COLO829 (cell line): ENCODE data around the gene JARID2.

ENCODE experiments used
- DNase-seq: peaks from one replicate; pipeline ENCODE4 v3.0.0; 2012; ENCODE audit warnings: low spot score

The JARID2 gene

DNA sequence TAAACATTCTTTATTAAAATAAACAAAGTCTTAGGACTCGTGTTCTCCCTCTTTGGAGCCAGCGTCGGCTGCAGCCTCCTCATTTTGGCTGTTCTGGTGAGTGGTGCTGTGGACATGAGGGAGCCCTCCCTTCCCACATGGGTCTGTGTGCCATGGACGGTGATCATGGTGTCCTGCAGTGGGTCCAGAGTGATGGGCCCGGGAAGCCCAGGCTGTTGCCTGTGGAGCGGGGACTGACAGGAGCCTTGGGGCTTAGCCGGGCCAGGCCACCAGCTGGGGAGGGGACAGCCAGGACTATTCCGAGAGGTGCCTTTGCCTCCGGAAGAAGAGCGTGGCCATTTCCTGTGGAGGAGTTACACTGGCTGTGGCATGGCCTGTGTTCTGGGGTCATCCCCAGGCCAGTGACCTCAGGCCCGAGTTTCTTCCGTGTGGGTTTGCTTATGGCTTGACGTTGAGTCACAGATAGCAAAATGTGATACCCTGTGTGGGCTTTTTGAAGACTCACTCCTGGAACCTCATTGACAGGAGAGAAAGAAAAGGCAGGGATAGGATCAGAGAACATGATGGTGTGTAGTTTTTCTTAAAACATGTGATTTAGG, 263.6 kb downstream of the JARID2 start:
- DNase-seq, result peak; percentile 28

DNA sequence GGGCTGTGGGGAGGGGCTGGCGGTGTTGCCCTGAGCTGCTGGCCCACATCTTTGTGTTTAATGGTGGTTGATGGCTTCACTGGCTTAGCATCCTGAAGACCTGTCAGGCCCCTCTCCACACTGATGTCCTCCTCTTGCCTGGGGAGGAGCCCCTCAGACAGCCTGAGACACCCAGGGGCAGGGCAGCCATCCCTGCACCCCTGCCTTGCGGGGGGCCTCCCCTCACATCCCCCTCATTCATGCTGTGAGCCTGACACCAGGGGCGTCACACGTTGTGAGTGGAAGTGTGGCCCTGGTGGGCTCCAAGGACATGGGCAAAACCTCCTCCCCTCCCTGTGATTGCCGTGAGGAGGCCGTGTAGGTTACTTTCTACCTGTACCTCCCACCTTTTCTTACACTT, 264.3 kb downstream of the JARID2 start:
- no peak for DNase-seq

DNA sequence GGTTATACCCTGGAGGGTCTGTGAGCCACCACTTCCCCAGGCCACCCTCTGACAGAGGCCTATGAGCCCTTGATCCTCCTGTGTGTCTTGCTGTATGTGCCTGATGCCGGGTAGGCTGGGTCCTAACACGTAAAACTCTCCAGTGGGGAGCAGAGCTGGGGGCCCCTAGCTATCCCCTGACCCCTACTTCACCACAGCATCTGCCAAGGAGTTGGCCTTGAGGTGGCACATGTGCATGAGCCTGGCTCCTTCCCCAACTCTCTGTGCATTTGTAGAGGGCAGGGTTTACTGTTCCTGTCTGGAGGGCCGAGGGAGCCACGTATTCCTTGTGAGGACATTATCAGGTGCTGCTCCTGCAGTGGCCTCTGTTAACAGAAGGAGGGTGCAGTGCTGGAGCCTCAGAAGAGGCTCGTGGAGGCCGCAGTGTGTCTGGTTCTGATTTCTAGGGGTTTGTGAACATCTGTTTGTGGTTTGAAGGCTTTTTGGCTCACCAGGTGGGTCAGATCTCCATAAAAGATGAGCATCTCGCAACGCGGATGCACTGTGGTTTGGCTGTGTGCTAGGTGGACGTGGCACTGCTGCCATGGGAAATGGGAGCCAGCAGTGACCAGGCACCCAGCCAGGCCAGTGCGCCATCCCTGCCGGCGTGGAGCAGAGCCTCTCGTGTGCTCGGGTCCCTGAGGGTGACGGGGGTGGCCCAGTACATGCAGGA, 264.8 kb downstream of the JARID2 start:
- no peak for DNase-seq

DNA sequence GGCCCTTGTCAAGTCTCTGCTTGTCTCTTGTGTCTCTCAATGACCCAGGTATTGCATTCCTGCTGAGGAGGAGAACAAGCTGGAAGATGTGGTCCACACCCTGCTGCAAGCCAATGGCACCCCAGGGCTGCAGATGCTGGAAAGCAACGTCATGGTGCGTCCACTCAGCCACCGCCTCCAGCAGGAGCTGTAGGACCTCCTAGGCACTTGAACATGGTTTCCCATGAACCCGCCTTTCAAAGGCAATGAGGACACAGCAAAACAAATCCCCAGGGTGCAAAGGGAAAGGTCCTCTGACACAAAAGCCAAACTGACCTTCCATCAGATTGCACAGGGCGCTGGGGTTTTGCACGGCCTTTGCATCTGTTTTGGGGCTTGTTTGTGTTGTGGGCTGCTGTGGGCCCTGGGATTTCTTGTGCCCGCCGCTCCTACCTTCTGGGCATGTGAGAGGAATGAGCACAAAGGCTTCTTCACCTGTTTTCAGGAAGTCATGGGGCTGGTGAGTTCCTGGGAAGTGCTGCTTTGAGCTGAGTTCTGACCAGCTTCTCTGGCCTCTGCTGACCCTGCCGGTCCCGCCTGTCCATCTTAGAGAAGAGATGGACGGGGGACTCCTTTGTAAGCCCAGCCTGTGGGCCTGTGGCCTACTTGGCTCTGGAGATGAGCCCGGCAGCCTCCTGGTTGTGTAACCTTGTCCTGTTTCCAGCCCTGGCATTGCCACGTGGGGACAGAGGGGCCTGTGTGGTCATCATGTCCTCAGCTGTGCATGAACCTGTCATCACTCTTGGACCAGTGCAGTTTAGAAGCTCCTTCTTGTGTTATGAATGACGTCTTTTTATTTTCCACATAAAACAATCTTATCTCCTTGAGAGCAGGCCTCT, 265.6 kb downstream of the JARID2 start:
- DNase-seq, result no peak

DNA sequence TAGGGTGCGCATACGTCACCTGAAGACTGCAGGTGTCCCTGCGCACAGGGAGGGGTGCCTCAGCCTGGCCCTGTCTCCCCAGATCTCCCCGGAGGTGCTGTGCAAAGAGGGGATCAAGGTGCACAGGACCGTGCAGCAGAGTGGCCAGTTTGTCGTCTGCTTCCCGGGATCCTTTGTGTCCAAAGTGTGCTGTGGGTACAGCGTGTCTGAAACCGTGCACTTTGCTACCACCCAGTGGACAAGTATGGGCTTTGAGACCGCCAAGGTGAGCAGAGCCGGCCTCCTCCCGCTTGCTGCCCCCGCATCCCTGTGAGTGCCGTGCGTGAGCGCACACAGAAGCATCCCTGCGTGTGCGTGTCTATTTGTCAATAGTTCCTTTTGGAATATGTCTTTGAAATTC, 266.3 kb downstream of the JARID2 start:
- no peak for DNase-seq

DNA sequence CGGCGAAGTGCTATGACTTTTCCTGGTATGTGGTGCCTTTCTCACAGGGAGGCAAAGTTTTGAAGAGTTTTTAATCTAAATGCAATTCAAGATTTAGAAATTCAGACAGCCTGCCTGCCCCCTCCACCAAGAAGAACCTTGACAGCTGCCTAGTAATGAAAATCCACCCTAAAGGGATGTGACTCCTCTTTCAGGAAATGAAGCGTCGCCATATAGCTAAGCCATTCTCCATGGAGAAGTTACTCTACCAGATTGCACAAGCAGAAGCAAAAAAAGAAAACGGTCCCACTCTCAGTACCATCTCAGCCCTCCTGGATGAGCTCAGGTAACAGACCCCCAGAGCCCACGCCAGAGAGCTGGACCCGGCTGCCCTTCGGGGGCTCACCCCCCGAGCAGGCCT, 266.9 kb downstream of the JARID2 start:
- no peak for DNase-seq

DNA sequence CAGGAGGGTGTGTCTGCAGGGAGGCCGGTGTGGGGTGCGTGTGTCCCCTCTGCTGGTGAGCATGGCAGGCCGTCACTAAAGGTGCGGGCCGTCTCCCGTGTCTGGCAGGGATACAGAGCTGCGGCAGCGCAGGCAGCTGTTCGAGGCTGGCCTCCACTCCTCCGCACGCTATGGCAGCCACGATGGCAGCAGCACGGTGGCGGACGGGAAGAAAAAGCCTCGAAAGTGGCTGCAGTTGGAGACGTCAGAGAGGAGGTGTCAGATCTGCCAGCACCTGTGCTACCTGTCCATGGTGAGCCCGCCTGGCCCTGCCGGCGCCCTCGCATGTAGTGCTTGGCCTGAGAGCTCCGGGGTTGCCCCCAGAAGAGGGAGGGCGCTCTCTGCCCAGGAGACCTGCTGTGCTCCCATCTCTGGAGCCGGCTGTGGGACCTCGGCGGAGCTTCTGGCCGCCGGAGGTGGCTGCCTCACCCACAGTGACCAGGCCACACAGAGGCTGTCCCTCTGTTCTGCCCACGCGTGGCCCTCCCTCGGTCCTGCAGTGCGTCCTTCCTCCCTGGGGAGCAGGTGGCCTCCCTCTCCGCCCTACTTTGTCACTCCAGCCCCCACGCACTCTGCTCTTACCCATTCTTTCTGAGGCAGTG, 267.4 kb downstream of the JARID2 start:
- no peak for DNase-seq

DNA sequence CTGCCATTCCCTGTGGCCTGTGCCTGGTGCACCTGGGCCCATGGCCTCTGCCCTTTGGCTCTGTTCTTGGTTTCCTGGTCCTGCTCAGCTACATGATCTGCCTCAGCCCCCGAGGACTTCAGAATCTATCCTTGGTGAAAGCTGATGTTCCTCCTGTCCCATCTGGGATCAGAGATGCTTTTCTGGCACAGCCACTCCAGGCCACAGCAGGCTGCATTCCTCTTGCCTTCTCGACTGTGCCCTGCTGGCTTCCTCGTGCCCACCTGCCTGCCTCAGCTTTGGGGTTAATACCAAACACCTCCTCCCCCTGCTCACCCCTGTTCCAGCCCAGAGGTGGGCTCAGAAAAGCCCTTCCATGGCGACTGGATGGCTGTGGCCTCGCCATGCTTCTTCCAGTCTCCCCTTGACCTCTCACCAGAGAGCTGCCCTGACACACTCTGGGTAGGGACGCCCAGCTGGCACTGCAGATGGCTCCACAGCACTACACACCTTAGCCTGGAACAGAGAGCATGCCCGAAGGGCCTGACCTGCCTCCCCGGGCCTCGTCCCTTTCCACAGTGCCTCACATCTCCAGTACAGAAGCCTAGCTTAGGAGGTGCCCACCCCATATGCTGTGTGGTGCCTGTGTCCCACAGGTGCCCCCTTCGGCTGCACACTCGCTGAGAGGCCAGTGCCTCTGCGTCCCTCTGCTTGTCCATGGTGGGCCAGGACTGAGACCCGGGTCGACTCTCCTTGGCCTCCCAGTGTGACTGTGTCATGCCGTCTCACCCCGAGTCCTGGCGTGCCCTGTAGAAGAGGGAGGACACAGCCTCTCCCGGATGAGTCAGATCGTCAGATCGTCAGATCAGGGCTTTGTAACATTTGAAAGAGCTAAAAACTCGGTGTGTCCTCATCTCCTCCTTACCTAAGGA, 268.2 kb downstream of the JARID2 start:
- no peak for DNase-seq

DNA sequence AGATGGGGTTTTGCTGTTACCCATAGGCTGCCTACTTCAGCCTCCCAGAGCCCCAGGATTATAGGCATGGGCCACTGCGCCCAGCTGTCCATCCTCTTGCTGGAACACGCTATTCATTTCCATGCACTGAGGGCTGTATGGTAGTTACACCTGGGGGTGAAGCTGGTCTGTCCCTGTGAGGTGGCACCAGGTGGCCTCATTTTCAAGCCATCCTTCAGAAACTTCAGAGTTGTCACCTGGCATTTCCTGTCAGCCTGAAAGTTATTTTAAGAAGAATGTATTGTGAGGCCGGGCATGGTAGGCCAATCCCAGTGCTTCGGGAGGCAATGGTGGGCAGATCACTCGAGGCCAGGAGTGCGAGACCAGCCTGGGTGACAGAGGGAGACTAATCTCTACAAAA, 269.4 kb downstream of the JARID2 start:
- DNase-seq, result no peak

DNA sequence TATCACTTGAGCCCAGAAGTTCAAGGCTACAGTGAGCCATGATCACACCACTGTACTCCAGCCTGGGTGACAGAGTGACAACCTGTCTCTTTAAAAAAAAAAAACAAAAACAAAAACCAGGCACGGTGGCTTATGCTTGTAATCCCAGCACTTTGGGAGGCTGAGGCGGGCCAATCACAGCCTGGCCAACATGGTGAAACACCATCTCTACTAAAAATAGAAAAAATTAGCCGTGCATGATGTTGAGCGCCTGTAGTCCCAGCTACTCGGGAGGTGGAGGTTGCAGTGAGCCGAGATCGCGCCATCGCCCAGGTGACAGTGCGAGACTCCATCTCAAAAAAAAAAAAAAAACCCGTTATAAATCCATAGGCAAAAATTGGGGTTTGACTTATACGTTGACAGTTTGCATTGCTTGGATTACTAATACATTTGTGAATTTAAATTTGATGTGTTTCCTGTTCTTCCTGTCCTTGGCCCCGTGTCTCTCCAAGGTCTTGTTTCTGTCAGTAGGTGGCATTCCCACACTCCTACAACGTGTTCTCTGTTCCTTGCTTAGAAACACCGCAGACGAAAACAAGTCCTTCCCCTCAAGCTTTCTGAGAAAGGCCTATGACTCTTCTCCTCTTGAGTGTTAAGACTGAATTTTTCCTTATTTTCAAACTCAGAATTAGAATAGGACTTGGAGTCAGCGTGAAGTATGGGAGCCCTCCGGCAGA, 269.9 kb downstream of the JARID2 start:
- no peak for DNase-seq

DNA sequence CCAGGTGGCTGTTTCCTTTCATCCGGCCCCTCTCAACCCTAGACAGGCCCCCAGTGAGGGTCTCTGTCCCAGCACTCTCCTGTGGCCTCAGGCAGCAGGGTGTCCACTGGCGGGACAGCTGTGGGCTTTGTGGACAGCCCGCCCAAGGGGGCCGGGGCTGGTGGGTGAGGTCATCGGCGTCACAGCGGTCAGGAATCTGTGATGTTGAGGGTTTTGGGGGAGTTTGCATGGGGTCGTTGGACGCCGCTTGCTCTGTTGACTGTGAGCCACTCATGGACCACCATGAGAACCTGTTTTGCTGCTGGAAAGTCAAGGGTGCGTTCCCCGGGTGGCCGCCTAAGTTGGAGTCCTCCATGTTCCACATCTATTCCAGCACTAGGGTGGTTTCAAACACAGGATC, 270.5 kb downstream of the JARID2 start:
- DNase-seq, result no peak

DNA sequence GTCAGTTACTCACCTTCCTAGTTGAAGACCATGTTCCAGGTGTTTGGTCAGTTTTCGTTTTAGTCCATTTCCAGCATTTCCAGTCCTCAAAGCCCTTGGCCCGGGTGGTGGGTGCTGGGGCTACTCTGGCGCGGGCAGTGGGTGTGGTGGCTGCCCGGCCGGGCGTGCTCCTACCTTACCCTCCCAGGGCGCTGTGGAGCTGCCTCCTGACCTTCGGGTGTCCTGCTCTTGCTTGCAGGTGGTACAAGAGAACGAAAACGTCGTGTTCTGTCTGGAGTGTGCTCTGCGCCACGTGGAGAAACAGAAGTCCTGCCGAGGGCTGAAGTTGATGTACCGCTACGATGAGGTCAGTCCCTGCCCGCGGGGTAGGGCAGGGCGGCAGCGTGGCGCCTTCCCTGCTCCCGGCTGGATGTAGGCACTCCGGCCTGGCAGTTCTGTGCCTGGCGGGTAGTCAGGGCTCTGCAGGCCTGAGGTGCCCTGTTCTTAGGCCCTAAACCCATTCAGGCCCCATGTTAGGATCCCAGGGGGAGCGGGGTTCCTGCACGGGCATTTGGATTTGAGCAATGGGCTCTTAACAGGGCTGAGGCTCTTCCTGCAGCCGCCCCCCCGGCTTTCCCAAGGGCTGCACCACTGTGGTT, 271.2 kb downstream of the JARID2 start:
- no peak for DNase-seq

DNA sequence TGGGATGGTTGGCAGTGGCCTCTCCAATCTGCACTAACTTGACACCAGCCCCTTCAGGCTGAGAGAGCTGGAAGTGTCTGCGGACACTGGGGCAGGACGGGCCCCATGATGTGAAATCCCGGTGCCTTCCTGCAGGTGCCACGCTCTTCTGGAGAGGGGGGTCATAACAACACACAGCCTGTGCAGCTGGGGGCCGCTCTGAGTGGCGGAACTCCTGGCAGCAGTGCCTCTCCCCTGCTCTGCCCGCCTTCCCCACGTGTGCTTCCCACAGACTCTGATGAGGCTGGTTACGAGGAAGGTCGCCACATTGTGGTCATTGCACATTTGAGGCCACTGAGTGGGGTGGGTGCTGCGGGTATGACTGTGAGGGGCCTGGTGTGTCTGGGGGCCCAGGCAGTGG, 271.7 kb downstream of the JARID2 start:
- DNase-seq, result no peak

DNA sequence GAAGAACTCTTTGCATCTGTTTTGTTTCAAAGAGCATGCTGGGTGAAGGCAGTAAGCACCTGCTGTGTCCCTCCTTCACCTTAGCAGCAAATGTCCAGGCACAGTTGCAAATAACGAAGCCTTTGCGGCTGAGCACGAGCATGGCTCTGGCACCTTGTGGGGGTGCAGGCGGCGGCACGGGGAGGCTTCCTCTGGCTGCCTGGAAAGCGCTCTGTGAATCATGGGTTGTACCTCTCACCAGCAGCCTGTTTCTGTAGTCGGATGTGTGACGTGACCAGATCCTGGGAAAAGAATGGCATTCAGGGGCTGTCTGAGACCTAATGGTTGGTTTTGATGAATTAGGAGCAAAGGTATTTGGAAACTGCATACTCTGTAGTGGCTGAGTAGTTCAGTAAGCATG, 272.2 kb downstream of the JARID2 start:
- no peak for DNase-seq

DNA sequence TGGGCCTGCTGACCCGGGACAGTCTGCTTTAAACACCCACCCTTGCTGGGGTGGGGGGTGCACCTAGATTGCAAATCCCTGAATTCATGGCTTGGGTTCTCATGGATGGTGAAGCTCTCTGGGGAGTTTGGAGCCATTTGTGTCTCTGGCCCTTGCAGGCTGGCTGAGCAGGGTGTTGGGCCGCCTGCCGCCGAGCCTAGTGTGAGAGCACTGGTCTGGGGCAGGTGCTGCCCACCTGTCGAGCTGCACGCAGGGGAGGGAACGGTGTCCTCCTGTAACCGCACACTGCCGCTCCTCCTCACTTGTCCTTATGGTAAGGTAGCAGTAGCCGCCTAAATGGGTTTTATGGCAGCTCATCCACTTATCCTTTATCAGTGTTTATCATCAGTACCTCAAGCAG, 273.0 kb downstream of the JARID2 start:
- DNase-seq, result no peak

DNA sequence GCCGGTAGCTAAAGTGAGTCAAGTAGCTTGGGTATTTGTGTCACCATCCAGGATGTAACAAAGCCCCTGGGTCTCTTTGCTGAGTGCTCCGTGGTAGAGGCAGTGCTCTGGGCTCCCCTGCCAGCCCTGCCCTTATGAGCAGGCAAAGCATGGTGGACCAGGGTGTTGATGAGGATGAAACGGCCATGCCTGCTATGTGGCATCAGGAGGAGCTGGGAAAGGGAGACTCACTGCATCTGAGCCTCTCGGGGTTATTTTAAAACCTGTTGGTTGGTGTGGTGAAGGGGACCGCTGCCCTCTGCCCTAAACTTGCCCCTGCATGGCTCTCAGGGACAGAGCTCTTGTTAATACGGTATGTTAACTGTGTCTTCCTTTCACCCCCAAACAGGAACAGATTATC, 273.8 kb downstream of the JARID2 start:
- no peak for DNase-seq

DNA sequence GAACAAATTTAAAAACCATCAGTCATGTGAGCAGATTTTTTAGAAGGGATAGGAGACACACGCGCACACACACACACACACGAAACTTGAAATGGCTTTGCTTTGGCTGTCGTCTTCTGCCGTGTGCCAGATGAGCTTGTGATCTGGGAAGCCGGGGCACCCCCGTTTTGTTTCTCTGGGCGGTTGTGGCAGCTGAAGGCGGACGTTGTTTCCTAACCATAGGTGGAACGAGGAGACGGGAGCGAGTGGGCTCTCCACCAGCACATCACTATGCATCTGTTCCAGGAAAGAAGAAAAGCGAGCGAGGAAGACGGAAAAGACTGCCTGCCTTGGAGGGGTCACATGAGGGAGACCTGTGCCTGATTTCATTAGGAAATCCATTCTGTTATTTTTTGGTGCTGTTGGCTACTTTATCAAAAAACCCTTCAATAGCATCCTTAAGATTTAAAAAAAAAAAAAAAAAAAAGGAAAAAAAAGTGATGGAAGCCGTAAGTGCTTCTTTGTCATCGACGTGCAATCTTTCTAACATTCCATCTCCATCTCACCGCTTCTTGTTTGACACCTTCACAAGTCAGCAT, 274.8 kb downstream of the JARID2 start:
- no peak for DNase-seq

DNA sequence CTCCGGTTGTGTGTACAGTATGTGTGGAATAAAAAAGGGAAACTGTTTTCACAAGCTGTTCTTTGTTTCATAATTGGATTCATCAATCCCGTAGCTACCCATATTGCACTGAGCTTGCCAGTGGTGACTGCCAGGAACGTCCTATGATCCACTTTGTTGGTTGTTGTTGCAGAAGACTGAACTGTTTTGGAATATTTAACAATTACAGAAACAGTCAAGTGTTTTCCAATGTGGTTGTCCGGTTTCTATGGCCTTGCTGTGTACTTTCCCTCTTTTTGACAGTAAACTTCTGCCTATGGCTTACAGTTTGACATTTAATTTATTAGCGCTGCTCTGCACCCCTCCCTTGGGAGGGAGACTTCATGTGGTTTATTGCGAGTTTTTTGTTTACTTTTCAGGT, 275.7 kb downstream of the JARID2 start:
- peak; percentile 41 for DNase-seq

DNA sequence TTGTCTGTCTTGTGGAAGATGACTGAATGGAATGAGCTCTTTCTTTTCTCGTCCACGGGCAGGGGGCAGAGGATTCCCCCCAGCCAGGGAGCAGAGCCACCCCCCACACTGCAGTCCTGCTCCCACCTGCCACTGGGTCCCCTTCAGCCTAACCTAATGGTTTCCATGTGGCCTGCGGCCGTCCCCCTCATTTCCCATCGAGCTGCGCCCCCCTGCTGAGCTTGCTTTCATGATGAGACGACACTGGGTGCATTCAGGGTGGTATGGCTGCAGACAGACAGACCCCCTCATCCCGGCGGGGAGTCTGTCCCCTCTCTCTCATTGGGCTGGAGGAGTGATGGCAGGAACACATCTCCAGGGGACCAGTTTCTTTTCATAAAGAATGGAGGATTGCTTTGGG, 276.2 kb downstream of the JARID2 start:
- DNase-seq, result no peak

DNA sequence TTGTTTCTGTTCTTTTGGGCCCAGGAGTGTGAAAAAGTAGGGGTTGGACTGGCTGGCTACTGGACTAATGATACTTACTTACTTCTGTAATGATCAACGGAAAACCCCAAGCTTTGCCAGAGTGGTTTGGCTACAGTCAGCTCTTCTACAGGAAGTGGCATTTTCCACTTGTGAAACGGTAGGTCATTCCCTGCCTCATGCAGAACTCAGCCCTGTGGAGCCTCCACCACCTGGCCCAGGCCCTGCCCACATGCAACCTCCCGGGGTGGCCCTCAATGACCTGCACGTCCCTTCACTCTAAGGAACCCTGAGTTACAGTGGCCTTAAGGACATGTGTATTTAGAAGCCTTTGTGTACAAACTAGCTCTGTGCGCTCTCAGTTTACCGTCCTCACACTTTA, 276.6 kb downstream of the JARID2 start:
- no peak for DNase-seq
